Immature natural killer cell (primary cell): Measurements from ENCODE around the gene HLA-DRA. TPM values are rescaled to one million over a fixed set of nuclear protein-coding genes. Genes with fewer than 3 reads are reported as not detected.

Source experiments
- DNase-seq, 3 donors: peaks; one replicate each; pipeline ENCODE4 v3.0.0; 2022; ENCODE audit warnings: mixed read lengths in 1 of 3
- H3K27ac Mint-ChIP-seq, 6 donors: one replicate each; pipeline ENCODE4 v1.8.0; 2020; ENCODE audit warnings: mixed read lengths in 6 of 6, mild to moderate bottlenecking in 5 of 6, inconsistent platforms in 4 of 6, moderate library complexity in 3 of 6
- H3K27me3 Mint-ChIP-seq, 3 donors: one replicate each; pipeline ENCODE4 v1.8.0; 2020 to 2021; ENCODE audit warnings: low read depth in 3 of 3, mild to moderate bottlenecking in 3 of 3, mixed read lengths in 3 of 3, moderate library complexity in 3 of 3, inconsistent platforms in 1 of 3
- H3K36me3 Mint-ChIP-seq, 3 donors: one replicate each; pipeline ENCODE4 v1.8.0; 2020; ENCODE audit warnings: mixed read lengths in 3 of 3, inconsistent platforms in 2 of 3, mild to moderate bottlenecking in 2 of 3
- H3K4me1 Mint-ChIP-seq, 2 donors: one replicate each; pipeline ENCODE4 v1.8.0; 2020; ENCODE audit warnings: inconsistent platforms in 2 of 2, mild to moderate bottlenecking in 2 of 2, mixed read lengths in 2 of 2, moderate library complexity in 1 of 2
- H3K4me3 Mint-ChIP-seq, 5 donors: one replicate each; pipeline ENCODE4 v1.8.0; 2020; ENCODE audit warnings: mild to moderate bottlenecking in 5 of 5, mixed read lengths in 5 of 5, inconsistent platforms in 3 of 5, moderate library complexity in 3 of 5
- H3K9me3 Mint-ChIP-seq, 6 donors: one replicate each; pipeline ENCODE4 v1.8.0; 2020; ENCODE audit warnings: mild to moderate bottlenecking in 6 of 6, mixed read lengths in 6 of 6, inconsistent platforms in 4 of 6, moderate library complexity in 3 of 6
- polyA plus RNA-seq, 3 donors: library from polyadenylated mRNA; unstranded; fragments of 300-500 nt; fragmentation: Illumina TruSeq; gene quantifications; one replicate each; pipeline ENCODE4 v1.2.3, GENCODE V29; 2021

The HLA-DRA gene
- 100 to 1,000 TPM; 103 to 884 (median 621) TPM for polyA plus RNA-seq

DNA sequence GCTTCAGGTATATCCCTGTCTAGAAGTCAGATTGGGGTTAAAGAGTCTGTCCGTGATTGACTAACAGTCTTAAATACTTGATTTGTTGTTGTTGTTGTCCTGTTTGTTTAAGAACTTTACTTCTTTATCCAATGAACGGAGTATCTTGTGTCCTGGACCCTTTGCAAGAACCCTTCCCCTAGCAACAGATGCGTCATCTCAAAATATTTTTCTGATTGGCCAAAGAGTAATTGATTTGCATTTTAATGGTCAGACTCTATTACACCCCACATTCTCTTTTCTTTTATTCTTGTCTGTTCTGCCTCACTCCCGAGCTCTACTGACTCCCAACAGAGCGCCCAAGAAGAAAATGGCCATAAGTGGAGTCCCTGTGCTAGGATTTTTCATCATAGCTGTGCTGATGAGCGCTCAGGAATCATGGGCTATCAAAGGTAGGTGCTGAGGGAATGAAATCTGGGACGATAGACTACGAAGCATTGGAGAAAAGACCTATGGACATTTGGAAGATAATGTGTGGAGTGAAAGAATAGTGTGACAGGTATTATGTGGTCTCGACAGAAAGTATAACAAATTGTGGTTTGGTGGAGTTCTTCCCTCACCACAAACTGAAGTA is at the start of gene HLA-DRA:
TSS of gene HLA-DRA (plus strand) at position 286 of the 613 bp plus-strand sequence. CDS start at position 350, 64 bp downstream.
- Mint-ChIP-seq H3K27me3 (peaks cover 3 to 9% (median 4%) of the 10 kb centered on the region in 3 donors), H3K4me3 (peak within 1 kb of the TSS; percentile 69 to 88 (median 77)), H3K9me3 (no peaks in the 10 kb centered on the region), H3K36me3 (peaks cover 0 to 6% (median 0%) of the 10 kb centered on the region in 3 donors), H3K27ac (peak within 1 kb of the TSS; percentile 17 to 77 (median 68)), H3K4me1 (peaks cover 9 to 16% of the 10 kb centered on the region in 2 donors)
- DNase-seq, result peak; percentile 76 to 86 (median 78)

DNA sequence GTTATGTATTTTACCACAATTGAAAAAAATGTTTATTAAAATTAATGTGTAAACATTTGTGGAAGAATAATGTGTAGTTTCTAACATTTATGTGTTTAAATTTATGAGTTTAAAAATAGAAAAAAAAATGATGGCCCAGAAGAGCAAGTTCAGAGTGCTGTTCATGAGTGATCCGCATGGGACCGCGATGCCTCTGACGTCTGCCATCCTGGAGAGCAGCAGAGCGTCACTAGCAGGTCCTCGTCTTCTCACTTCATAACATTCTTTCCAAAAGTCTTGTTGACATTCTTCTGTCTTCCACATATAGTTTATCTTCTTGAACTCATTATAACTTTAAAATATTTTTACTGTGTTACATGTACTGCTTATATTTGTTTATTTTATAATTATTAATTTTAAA is 48.2 kb upstream of the HLA-DRA start:
- Mint-ChIP-seq H3K4me3 (no peak overlapping the region), H3K36me3 (no peaks in the 10 kb centered on the region), H3K4me1 (no peaks in the 10 kb centered on the region), H3K9me3 (no peaks in the 10 kb centered on the region), H3K27ac (no peak overlapping the region), H3K27me3 (peaks cover 8 to 12% (median 11%) of the 10 kb centered on the region in 3 donors)
- no peak for DNase-seq

DNA sequence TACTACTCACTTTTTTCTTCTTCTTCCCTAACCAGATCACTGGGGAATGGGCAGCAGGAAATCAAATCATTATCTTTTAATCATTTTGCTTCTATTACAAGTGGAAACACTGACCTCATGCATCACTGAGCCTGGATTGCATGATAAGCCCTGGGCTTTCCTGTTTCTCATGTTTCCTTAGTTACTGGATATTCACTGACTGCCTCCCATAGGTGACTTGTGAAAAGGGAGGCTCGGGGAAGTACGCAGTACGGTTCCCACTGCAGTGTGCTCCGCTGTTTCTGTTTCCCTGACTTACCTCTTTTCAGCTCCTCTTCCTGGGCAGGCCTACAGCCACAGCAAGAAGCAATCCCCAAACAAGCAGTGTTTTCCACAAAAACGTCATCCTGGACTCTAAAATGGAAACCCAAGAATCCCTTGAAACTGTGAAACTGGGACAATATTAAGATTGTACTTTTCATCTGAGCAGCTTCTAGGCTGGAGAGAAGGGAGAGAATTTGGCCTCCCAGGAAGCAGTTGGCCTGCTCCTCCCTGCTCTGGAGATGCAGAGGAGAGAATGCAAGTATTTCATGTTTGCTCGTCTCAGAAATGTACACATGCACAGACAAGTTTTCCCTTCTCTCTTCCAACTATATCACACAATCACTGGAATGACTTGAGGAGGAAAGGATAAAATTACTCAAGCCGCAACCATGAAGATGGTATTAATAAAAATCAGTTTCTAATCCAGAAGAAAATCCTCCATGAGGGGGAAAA is 45.8 kb upstream of the HLA-DRA start:
- no peak overlapping the region for H3K4me3 Mint-ChIP-seq
- H3K9me3 Mint-ChIP-seq, result no peaks in the 10 kb centered on the region
- no peak overlapping the region for H3K27ac Mint-ChIP-seq
- no peak for DNase-seq
- peaks cover 3 to 11% (median 8%) of the 10 kb centered on the region in 3 donors for H3K27me3 Mint-ChIP-seq
- no peaks in the 10 kb centered on the region for H3K36me3 Mint-ChIP-seq
- no peaks in the 10 kb centered on the region for H3K4me1 Mint-ChIP-seq

DNA sequence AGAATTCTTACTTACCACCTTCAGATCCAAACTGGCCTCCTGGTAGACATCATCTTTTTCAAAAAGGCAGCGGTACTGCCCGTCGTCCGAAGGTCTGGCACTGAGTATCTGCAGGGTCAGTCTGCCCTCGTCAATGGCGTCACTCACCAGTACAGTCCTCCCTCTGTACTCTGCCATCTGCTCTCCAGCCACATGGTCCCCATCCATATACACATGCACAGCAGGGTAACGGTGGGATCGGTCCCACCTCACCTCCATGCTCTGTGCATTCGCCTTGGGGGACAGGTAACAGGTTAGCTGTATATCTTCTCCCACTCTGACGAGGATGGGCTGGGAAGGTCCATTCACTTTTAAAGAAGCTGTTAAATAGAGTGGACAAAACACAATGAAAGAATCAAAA is 43.7 kb upstream of the HLA-DRA start:
- Mint-ChIP-seq H3K9me3 (no peaks in the 10 kb centered on the region), H3K4me3 (no peak overlapping the region), H3K36me3 (no peaks in the 10 kb centered on the region), H3K27me3 (peaks cover 3 to 23% (median 10%) of the 10 kb centered on the region in 3 donors), H3K27ac (no peak overlapping the region), H3K4me1 (no peaks in the 10 kb centered on the region)
- DNase-seq, result no peak

DNA sequence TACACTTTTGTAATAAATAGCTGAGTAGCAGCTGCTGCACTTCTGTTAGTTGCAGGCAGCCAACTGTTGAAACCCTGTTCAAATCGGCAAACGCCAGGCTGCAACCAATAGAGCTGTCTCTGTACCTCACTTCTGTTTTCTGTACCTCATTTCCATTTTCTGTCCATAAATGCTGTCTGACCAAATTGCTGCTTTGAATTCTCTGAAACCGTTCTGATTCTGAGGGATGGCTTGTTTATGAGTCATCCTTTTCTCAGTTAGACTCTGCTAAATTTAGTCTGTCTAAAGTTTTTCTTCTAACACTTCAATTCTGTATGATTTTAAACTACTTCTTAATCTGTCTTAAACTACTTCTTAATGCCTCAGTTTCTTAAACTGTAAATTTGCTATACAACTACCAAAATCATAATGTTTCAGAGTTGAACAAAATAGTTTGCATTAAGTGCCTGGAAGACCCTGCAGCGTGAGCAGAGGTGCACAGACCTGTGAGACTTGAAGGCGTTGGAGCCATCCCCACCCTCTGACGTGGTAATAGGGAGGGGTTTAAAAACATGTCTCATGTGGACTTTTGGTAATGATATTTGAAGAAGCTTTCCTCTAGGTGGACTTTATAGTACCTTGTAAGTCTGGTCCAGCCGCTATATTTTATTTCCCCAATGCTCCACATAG is 42.3 kb upstream of the HLA-DRA start:
- Mint-ChIP-seq H3K27ac (no peak overlapping the region), H3K36me3 (no peaks in the 10 kb centered on the region), H3K9me3 (no peaks in the 10 kb centered on the region), H3K4me3 (no peak overlapping the region), H3K27me3 (peaks cover 5 to 23% (median 11%) of the 10 kb centered on the region in 3 donors), H3K4me1 (no peaks in the 10 kb centered on the region)
- DNase-seq, result no peak

DNA sequence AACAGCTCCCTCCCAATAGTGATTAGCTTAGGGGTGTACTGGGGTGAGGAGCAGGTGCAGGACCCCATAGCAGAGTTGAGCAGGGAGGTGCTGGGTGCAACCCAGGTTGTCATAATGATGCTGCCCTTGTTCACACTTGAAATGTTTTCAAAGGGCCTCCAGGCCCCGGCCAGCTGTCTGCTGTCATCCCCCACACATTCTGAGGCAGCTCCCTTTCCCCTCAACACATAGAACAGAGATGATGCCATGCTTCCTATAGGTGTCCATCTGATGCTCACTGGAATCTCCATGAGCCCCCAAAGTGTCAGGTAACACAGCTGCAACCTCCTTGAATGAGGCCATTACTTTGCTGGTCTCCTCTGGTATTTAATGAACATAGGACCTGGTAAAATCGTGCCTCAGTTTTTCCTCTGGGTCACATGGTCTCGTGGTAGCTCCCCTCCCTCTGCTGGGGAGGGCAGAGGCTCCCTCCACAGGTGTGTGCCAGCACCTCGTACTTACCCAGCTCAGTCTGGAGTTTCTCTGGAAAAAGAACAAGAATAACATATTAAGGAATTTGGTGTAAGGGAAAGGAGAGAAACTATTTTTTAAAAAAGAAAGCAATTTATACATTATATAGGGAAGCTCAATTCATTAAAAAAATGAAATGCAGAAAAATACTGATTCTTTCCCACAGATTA is 38.3 kb upstream of the HLA-DRA start:
- no peak overlapping the region for H3K27ac Mint-ChIP-seq
- H3K9me3 Mint-ChIP-seq, result no peaks in the 10 kb centered on the region
- DNase-seq, result no peak
- no peaks in the 10 kb centered on the region for H3K4me1 Mint-ChIP-seq
- peaks cover 2 to 30% (median 10%) of the 10 kb centered on the region in 3 donors for H3K27me3 Mint-ChIP-seq
- no peaks in the 10 kb centered on the region for H3K36me3 Mint-ChIP-seq
- no peak overlapping the region for H3K4me3 Mint-ChIP-seq

DNA sequence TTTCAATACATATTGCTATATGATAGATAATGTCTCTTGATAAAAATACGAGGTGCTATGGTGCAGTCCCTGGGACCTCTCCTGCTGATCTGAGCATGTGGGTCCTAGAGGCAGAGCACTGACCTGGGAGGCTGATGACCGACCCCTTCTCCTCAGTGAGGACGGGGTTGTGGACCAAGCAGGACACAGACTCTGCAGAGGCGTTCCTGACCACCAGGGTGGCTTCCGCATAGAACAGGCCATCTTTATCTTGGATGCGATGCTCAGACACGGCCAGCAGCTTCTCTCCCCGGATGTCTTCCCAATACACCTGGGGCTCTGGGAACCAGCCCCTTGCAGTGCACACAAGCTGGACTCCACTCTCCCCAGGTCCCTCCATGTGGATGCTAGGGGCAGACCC is 36.9 kb upstream of the HLA-DRA start:
- Mint-ChIP-seq H3K4me1 (no peaks in the 10 kb centered on the region), H3K4me3 (no peak overlapping the region), H3K27ac (no peak overlapping the region), H3K36me3 (no peaks in the 10 kb centered on the region), H3K9me3 (no peaks in the 10 kb centered on the region), H3K27me3 (peaks cover 2 to 29% (median 10%) of the 10 kb centered on the region in 3 donors)
- no peak for DNase-seq

DNA sequence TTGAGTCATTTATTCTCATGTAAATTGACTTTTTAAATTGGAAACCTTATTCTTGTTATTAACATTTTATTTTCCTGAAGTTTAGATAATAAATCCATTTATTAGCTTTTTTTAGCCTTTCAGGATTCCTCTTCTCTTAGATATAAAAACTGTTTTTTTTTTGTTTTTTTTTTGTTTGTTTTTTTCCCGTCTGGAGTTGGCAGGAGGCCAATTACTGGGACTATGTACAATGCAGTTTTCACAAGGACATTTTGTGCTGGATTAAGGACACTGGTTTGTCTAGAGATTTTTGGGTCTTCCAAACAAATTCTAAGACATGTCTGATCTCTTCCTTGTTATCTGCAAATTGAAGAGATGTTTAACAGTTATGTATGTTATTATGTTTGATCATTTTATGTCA is 34.0 kb upstream of the HLA-DRA start:
- H3K9me3 Mint-ChIP-seq, result no peaks in the 10 kb centered on the region
- H3K4me1 Mint-ChIP-seq, result no peaks in the 10 kb centered on the region
- no peak for DNase-seq
- no peaks in the 10 kb centered on the region for H3K36me3 Mint-ChIP-seq
- H3K27ac Mint-ChIP-seq, result no peak overlapping the region
- H3K4me3 Mint-ChIP-seq, result no peak overlapping the region
- H3K27me3 Mint-ChIP-seq, result peaks cover 2 to 20% (median 8%) of the 10 kb centered on the region in 3 donors

DNA sequence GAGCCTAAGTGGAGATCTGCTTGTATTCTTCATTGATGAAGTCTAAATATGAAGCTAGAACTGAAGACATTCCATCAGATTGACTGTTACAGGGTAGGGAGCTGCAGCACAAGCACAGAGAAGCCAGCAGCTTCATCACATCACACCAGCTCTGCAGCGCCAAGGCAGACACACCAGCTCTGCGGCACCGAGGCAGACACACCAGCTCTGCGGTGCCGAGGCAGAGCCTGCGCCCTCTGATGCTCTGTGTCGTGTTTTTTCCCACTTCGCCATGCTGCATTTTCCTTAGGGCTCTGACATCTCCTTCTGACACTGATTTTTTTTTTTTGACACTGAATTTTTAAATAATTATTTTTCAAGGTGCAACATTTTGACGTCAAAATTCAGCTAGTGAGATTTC is 33.5 kb upstream of the HLA-DRA start:
- Mint-ChIP-seq H3K36me3 (no peaks in the 10 kb centered on the region), H3K27ac (no peak overlapping the region), H3K4me3 (no peak overlapping the region), H3K27me3 (peaks cover 2 to 23% (median 8%) of the 10 kb centered on the region in 3 donors), H3K4me1 (no peaks in the 10 kb centered on the region), H3K9me3 (no peaks in the 10 kb centered on the region)
- DNase-seq, result no peak

DNA sequence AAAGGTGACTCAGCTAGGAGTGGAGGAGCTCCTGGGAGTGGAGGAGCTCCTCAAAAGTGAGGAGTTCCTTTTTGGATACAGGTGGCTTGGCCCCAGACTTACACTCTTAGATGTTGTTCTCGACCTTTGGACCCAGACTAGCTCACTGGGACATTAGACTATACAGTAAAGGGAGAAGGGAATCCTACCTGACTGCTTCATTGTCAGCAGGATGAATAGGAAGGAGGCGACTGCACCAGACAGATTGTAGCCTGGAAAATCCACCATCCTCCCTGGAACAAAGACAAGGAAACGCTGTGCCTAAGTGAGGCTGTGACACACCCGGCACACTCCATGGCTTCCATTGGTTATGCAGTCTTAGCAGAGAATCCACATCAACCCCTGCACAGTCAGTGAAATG is 32.8 kb upstream of the HLA-DRA start, which contains the start of gene BTNL2:
TSS of gene BTNL2 (minus strand) at position 325 of the 400 bp plus-strand sequence. CDS start at position 267, 58 bp downstream.
- no peaks in the 10 kb centered on the region for H3K36me3 Mint-ChIP-seq
- no peak within 1 kb of the TSS for H3K4me3 Mint-ChIP-seq
- no peaks in the 10 kb centered on the region for H3K9me3 Mint-ChIP-seq
- DNase-seq, result no peak
- H3K27me3 Mint-ChIP-seq, result peaks cover 0 to 23% (median 7%) of the 10 kb centered on the region in 3 donors
- no peak within 1 kb of the TSS for H3K27ac Mint-ChIP-seq
- H3K4me1 Mint-ChIP-seq, result no peaks in the 10 kb centered on the region

DNA sequence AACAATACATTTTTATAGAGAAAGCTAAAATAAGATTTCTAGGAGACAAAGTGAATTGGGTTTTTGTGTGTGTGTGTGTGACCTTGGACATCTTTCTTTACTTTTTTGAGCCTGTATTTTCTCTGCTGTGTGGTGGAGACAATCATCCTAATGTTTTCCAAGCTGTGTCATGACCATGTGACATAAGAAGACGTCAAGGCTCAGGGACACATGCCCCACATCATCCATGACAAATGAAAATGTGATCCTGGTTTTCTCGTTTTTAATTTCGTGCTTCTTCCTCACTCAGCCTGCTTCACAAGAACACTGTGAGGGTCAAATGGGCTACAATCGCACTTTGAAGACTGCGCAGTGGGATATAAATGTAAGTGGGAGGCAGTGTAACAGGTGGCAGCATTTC is 28.8 kb upstream of the HLA-DRA start:
- no peak overlapping the region for H3K27ac Mint-ChIP-seq
- H3K36me3 Mint-ChIP-seq, result no peaks in the 10 kb centered on the region
- peaks cover 4 to 30% (median 13%) of the 10 kb centered on the region in 3 donors for H3K27me3 Mint-ChIP-seq
- no peak for DNase-seq
- no peak overlapping the region for H3K4me3 Mint-ChIP-seq
- H3K4me1 Mint-ChIP-seq, result peaks cover 7 to 9% of the 10 kb centered on the region in 2 donors
- peaks cover 0 to 1% (median 0%) of the 10 kb centered on the region in 6 donors for H3K9me3 Mint-ChIP-seq

DNA sequence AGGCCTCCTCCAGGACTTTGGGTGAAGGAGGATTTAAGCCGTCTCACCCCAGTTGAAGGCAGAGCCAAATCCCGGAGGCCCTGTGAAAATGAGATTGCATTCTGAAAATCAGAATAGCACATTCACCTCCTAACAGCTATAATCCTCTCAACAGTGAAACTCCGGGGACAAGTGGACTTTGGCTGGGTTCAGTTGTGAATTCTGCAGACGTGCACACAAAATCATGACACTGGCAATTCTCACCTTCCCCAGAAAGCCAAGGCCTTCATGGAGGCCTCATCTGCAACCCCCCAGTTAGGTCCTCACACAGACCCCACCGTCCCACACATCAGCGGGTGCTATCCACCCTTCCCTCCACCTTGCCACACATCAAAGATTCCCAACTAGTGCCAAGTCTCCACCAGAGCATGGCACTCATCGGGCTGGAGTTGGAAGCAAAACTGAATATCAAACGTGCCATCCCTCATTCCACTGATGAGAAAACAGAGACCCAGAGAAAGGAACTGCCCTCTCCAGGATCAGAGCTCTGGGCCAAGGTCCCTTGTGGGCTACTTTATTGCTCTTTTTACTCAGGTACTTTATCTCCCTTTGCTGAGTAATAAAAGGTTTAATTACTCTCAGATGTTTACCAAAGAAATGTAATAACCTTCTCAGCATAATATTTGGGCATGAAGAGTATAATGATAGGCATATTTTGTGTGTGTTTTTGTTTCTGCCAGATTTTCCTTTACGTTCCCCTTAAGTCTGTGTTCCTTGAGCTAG is 27.9 kb upstream of the HLA-DRA start:
- H3K27ac Mint-ChIP-seq, result no peak overlapping the region
- no peak overlapping the region for H3K4me3 Mint-ChIP-seq
- peaks cover 7 to 9% of the 10 kb centered on the region in 2 donors for H3K4me1 Mint-ChIP-seq
- peaks cover 0 to 1% (median 0%) of the 10 kb centered on the region in 6 donors for H3K9me3 Mint-ChIP-seq
- DNase-seq, result no peak
- H3K36me3 Mint-ChIP-seq, result no peaks in the 10 kb centered on the region
- H3K27me3 Mint-ChIP-seq, result peaks cover 6 to 30% (median 14%) of the 10 kb centered on the region in 3 donors
